ENCODE measurements around the gene SH2D6. TPM values are rescaled to one million over a fixed set of nuclear protein-coding genes. Genes with fewer than 3 reads are reported as not detected.
"Not testable (repeated sequence)": the region's sequence is repeated elsewhere in the genome, so short reads cannot be mapped to it uniquely, and the experiment has no call there.

Gene SH2D6
- total RNA-seq, 1 donor from 2014 or later, result not detected

DNA sequence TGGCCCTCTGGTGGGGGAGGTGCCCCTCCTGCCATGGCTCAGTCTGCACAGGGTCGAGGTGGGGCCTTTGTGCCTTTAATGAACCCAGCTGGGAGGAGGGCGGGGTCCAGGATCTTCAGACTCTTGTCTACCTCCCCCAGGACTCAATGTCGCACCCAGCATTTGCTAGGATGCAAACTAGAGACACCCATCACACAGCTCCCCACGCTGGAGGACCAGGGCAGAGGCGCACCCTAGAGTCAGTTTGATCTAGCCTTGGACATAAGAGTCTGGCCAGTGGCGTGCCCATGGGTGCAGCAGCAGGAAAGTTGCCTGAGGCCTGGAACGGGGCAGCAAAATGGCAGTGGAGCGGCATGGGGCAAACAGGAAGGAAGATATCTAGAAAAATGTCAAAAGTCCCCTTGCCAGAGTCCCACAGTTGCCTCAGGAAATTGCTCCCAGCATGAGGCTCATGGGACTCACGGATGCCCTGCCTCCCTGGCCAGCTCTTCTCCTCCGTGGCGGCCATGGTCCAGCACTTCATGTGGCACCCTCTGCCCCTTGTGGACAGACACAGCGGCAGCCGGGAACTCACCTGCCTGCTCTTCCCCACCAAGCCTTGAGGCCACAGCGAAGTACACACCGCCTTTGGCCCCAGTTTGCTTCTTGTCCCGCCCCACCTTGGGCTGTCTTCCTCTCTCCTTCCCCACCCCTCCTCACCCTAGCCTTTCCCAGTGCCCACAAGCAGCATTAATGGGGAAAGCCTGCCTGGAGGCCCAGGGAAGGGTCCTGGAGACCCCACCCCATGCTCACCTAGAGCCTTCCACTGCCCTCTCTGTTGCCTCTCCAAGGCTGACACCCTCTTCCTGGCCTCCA, 17.7 kb downstream of the SH2D6 start:
- ATAC-seq, result no peak
- intact Hi-C loops (cut with DNase I), result loop anchor here (2.0 kb wide), 1 partner anchor 65 kb away; no protein-coding TSS in a partner anchor
- peak; percentile 70 for DNase-seq (ENCODE audit: missing footprints)

DNA sequence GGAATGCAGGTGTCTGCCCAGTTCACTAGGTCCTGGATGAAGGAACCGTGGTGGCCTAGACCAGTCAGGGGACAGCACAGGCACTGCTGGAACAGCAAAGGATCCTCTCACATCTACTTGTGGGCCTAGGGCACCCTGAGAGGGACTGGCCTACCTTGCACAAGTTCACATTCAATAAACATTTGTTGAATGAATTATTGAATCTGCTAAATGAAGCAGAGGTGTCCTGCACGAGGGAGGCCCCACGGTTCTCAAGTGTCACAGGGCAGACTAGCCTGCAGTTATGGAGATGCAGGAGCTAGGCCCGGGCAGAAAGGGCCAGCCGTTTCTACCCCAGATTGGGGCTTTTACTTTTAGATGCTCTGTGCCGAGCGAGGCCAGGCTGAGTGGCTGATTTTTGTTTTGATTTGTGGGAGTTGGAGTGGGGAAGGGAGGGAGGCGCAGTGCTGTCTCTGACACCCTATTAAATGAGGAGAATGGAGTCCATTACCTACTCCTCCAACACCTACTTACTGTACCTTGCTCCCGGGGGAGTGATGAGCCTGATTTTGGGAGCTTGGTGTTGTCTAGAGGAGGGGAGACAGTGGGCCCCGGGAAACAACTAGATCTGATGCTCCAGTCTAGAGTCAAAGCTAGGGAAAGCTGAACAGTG, 18.4 kb downstream of the SH2D6 start:
- DNase-seq (ENCODE audit: missing footprints), result peak; percentile 67
- ATAC-seq, result no peak
- intact Hi-C loops (cut with DNase I), result loop anchor here (1.0 to 2.0 kb wide), 2 partner anchors 64 to 102 kb away; partner anchors contain the start of gene MAT2A

DNA sequence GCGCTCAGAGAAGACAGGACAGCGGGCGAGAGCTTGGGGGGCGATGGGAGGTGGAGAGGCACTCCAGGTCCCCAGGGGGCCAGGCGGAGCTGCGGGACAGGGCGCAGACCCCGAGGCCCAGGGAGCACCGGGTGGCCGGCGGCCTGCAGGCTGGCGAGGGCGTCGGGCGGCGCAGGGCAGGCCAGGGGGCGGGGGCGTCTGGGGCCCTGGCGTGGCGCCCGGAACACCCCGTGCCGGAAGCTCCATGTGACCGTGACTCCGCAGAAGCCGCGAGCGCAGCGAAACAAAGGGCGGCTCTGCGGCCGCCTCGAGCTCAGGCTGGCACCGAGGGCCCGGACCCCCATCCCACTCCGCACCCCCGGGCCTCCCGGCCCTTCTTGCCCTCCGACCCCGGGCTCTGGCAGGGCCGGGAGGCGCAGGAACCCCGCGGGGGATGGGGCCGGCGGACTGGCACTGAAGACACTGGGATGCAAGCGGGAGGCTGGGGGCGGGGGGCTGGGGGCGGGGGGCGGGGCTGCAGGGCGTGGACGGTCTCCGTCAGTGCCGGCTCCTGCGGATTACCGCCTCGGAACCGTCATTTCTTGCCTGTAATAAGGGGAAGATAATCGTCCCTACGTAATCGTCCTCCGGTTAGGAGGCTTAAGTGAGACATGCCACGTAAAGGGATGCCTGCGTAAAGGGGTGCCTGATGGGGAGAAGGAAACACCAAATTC, 19.1 kb downstream of the SH2D6 start:
- intact Hi-C loops (cut with DNase I), result loop anchor here (1.0 to 2.0 kb wide), 2 partner anchors 63 to 102 kb away; partner anchors contain the start of gene MAT2A
- ATAC-seq (peak; percentile 82), DNase-seq (ENCODE audit: missing footprints) (peak; percentile 96)

DNA sequence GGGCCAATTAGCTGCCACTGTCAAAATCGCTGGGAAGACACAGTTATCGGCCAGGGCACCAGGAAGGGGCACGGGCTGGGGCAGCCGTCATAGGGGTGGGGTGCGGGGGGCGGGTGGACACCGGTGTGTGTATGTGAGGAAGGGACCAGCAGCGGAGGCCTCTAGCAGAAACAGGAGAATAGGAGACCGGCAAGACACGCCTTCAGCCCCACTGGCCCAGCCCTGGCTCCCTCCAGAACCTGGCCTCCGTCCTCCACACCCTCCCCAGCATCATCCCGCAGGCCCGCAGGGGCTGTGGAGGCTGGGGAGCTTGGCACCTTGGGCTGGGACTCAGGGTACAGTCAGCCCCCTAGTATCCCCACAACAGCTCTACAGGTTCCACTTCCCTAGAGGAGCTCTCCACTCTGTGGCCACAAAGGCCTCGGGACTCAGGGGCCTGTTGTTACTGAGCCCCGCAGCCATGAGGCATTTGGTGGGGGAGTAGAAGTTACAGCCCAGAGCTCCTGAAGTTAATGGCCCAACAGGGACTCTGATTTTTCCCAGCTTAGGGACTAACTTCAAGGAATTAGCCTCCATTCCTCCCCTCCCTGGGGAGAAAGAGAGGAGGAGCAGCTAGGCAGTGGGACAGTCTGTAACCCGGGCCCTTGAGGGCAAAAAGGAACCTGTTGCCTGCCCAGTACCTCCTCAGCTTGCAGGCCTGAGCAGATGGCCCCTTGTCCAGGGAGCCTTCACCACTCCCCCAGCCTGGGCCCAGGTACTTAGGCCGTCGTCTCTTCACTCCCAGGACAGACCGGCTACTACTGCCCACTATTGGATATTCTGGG, 19.9 kb downstream of the SH2D6 start:
- peak; percentile 68 for DNase-seq (ENCODE audit: missing footprints)
- peak; percentile 9 for ATAC-seq
- intact Hi-C loops (cut with DNase I), result no loop called here

DNA sequence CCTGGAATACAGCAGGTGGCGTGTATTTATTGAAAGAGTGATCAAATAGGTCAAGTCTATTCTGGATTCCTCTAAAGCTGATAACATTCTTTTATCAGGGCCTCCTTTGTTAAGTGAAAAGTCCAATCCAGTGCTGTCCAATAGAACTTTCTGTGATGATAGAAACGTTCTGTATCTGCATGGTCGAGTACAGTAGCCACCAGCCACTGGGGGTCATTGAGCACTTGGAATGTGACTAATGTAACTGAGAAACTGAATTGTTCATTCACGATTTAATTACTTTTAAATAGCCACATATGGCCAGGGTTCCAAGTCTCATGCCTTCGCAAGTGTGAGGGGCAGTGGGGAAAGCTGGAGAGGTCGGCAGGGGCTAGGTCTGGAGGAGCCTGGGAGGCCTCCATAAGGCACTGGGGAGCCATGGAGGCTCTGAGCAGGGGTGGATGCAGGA, 20.5 kb downstream of the SH2D6 start:
- no peak for ATAC-seq
- DNase-seq (ENCODE audit: missing footprints), result no peak
- intact Hi-C loops (cut with DNase I), result no loop called here

DNA sequence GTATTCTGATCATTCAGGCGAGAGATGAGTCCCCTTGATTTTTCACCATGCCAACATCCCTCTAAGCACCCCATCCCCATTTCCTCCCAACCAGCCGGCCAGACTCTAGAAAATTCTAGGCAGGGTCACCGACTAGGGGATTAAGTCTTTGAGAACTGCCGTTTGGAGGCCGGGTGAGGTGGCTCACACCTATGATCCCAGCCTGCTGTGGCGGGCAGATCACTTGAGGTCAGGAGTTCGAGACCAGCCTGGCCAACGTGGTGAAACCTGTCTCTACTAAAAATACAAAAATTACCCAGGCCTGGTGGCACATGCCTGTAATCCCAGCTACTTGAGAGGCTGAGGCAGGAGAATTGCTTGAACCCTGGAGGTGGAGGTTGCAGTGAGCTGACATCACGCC, 21.1 kb downstream of the SH2D6 start:
- DNase-seq (ENCODE audit: missing footprints), result peak; percentile 22
- intact Hi-C loops (cut with DNase I); ATAC-seq: not testable (repeated sequence)

DNA sequence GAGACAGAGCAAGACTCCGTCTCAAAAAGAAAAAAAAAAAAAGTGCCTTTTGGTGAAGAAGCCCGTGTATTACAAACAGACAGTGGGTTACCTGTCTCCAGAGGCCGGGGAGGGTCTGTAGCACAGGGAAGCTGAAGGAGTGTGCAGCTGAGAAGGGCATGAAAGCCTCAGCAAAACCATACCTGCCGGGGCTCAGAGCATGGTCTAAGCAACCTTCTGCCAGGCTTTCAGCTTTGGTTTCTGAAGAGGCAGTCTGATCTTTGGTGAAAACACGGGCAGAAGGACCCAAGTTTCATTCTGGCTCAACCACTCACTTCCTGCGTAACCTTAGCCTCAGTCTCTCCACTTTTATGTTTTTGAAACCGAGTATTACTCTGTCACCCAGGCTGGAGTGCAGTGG, 21.5 kb downstream of the SH2D6 start:
- DNase-seq (ENCODE audit: missing footprints), result no peak
- no peak for ATAC-seq
- intact Hi-C loops (cut with DNase I), result no loop called here

DNA sequence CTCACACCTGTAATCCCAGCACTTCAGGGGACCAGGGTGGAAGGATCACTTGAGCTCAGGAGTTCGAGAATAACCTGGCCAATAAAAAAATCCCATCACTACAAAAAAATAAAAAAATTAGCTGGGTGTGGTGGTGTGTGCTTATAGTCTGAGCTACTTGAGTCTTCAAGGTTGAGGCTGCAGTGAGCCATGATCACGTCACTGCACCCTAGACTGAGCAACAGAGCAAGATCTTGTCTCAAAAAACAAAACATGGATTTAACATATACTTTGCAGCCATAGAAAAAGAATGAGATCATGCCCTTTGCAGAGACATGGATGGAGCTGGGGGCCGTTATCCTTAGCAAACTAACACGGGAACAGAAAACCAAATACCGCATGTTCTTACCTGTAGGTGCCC, 22.2 kb downstream of the SH2D6 start:
- DNase-seq (ENCODE audit: missing footprints), result no peak
- no peak for ATAC-seq
- intact Hi-C loops (cut with DNase I), result no loop called here

DNA sequence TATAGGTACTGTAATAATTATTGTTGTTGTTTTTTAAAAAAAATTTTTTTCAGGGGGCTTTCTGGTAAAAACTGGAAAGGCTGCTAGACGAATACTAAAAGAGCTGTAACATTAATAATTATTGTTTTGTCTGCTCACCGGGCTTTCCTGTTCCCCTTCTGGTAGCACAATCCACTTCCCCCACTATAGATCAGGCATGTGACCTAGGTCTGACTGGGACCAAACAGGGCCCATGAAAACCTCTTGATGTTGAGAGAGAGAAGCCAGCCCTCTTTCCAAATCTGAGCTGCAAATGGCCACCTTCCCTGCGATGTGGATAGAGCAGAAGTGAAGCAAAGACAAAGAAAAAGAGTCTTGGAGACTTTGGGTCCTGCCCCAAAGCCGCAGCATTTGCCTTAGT, 23.4 kb downstream of the SH2D6 start:
- intact Hi-C loops (cut with DNase I), result no loop called here
- no peak for DNase-seq (ENCODE audit: missing footprints)
- ATAC-seq, result no peak

DNA sequence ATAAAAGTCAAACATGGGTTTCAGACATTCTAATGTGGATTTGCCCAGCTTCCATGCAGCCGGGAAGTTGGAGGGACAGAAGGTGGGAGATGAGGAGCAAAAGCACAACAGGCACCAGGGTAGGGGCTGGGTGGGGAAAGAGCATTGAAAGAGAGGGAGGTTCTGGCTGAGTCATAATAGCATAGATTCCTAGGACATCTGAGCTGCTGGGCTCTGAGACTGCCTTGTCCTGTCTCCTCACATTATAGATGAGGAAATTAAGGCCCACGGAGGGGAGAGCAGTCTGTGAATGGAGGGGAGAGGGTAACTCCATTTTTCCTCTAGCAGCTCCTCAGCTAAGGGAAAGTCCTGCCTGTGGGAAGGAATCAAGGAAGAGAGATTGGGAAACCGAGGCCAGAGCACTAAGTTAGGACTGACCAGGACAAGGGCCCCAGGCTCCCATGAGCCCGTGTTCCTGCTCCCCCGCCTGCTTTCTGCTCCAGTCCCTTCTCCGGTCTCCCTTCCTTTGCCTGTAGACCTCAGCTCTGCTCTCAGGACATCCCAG, 26.2 kb downstream of the SH2D6 start:
- intact Hi-C loops (cut with DNase I), result no loop called here
- ATAC-seq, result no peak
- no peak for DNase-seq (ENCODE audit: missing footprints)

DNA sequence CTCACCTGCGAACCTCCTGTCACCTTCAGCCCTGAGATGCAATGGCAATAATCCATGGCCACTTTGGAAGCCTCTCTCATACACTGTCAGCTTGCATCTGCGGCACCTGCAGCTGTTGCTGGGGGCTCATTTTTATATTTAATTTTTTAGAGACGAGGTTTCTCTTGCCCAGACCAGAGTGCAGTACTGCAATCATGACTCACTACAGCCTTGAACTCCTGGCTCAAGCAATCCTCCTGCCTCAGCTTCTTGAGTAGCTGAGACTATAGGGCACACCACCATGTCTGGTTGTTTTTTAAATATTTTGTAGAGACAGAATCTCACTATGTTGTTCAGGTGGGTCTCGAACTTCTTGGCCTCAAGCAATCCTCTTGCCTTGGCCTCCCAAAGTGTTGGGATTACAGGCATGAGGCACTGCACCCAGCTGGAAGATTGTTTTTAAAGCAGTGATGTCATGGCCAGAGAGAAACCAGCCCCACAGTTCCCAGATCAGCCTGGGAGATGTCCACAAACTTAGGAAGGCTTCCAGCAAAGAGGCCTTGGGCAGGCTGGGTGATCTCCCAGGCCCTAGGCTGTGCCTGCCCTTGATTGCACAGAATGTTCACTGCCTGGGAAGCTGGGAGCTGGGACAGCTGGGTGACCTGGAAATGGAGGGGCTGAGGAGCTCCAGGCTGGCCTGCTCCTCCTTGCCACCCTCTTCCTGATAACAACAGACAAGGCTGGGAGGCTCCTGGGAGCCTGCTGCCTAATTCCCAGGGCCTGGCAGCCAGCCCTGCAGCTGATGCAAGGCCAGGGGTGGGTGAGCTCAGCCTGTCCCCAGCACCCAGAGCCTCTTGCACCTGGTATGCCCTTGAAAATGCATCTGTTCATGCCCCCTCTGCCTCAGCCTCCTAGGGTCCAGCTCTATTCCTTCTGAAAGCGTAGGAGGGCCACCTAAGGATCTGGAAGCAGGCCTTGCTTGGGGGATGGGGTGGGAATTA, 27.1 kb downstream of the SH2D6 start:
- intact Hi-C loops (cut with DNase I), result no loop called here
- ATAC-seq (peak; percentile 79), DNase-seq (ENCODE audit: missing footprints) (no peak)

DNA sequence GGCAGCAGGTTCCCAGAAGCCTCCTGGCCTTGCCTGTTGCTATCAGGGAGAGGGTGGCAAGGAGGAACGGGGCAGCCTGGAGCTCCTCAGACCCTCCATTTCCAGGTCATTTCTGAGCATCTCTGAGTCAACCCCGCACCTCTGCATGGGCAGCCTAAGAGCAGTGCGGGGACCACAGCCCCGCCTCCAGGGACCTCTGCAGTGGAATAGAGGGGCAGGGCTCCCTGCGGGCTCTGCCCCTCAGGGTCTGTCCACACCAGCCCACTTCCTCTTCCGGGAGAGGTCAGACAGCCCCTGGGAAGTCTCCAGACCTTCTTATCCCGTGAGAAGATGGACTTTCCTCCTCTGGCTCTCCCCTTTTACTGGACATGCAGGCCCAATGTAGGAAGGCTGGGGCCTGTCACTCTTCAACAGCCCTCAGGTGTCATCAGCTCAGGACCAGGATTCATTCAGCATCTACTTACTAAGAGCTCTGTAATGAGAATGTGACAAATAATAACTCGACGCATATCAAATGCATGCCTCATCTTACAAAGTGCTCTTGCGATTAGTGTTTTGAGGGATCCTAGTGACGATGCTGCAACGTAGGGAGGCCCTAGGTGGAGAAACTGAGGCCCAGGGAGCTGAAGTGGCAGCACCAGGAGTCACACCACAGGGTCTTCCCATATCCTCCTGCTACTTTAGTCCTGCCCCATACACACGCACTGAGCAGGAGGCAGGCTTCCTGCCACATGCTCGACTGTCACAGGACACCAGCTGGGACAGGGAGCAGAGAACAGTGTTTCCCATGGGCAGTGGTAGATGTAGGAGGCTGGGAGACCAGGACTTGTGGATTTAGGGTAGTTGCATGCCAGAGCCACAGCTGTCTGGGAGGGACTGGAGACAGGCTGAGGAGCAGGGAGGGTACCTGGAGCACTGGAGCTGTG, 28.0 kb downstream of the SH2D6 start:
- peak; percentile 18 for ATAC-seq
- intact Hi-C loops (cut with DNase I), result no loop called here
- no peak for DNase-seq (ENCODE audit: missing footprints)

DNA sequence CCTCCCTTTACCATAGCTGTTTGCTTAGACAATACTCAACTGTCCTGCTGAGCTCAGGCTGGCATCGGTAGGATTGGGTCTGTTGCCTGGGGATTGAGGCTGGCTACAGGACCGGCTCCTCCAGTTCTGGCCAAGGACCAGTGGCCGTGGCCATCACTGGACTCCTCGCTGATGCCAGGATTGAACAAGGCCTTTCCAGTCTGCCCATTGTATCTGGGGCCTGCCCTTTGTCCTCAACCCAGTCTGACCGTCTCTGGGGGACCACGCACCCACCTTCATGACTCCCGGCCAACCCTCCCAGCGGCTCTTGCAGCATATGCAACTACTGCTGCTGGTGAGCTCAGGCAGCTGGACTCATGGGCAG, 28.7 kb downstream of the SH2D6 start:
- ATAC-seq, result no peak
- no peak for DNase-seq (ENCODE audit: missing footprints)
- intact Hi-C loops (cut with DNase I), result no loop called here

DNA sequence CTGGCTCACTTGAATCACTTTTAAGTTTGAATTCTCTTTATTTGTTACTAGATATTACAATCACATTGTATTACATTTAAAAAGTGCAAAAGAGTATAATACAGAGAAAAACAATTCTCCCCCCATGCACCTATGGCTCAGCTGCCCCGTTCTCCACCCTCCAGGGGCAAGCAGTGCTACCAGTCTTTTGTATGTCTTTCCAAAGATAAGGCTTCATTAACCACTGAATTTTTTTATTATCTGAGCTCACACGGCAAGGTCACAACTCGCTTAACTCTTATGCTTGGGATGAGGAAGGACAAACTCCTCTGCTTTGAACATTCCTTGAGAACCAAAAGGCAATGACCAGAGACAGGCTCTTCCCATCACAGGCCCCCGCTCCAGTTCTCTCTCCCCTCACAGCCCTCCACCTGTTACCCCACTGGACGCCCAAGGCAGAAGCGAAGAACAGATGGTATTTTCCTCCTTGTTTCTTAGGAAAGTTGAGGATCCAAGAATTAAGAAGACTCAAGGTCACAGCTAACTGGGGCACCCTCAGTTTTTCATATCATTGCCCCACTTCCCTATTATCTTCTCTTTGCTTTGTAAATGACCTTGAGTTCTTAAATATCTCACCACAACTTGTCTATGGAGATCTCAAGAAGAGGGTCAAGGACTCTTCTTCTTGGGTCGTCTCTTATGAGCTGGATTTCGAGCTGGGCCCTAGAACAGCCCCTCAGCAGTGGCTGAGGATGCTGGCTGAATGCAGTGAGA, 30.1 kb downstream of the SH2D6 start:
- no peak for DNase-seq (ENCODE audit: missing footprints)
- intact Hi-C loops (cut with DNase I), result no loop called here
- ATAC-seq, result no peak

DNA sequence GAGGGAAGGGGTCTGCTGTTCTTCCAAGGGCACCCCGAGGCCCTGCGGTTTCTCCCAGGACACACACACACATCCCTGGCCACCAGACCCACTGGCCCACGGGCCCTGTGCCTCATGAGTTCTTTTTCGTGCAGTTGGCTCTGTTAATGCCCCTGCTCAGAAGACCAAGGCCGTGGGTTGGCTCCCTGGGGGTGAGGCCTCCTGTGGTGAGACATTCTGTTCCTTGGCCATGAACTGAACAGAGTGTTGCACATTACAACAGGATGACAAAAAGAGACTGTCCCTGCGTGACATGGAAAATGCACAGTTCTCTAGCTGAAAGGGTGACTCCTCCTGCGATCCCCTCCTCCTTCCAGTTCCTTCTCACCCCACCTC, 30.7 kb downstream of the SH2D6 start:
- DNase-seq (ENCODE audit: missing footprints), result no peak
- ATAC-seq, result no peak
- intact Hi-C loops (cut with DNase I), result no loop called here

DNA sequence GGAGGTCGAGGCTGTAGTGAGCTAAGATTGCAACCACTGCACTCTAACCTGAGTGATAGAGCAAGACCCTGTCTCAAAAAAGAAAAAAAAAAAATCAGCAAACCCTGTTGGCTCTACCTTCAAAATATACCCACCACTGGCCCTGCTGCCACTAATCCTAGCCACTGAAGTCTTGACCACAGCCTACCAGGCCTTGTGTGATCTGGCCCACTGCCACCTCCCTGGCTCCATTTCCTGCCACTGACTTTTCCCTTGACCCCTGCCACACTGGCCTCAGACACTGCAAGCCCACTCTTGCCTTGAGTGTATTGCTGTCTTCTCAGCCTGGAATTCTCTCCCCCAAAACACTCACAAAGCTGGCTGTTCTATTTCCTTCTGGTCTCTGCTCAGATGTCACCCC, 33.7 kb downstream of the SH2D6 start:
- DNase-seq (ENCODE audit: missing footprints) (no peak), ATAC-seq (no peak)
- intact Hi-C loops (cut with DNase I), result no loop called here
